ENCODE data around the gene WDPCP. TPM values are rescaled to one million over a fixed set of nuclear protein-coding genes. Genes with fewer than 3 reads are reported as not detected.

The WDPCP gene
- total and polyA plus RNA-seq, 2 of the 13 experiments (the other 11 are each of a cell fraction or from before 2014, with no cell fraction given), result 2.9 to 5.2 TPM

DNA sequence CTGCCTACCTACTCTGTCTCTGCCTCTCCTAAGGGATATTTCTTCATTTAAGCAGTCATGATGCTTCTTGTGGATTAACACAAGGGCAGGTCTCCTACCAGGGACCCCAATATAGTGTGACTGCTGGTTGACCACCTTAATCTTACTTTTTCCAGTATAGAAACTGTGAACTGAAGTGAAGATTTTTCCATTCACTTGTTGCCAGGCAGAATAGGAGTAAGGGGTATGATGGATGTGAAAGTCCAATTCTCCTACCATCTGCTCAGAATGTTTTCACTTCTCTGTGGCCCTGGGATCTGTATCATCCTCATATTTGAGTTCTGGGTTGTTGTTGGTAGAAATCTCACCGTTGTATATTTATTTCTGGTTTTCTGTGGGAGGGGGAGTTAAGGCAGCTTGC, 247.8 kb downstream of the WDPCP start:
- Histone ChIP-seq H2AFZ (ENCODE audit: low read length) (no peak overlapping the region), H3K4me3 (replicated peaks in 1 of 3; ENCODE audit: insufficient read depth in 1 of 3, low read depth in 2 of 3, low read length in 3 of 3) (no peak overlapping the region), H3K79me2 (ENCODE audit: insufficient read depth, low read length) (no peaks in the 10 kb centered on the region), H3K27ac (ENCODE audit: extremely low read length, insufficient read depth, low read length) (no peak overlapping the region), H4K20me1 (ENCODE audit: insufficient read depth, low read length) (no peaks in the 10 kb centered on the region), H3K4me1 (ENCODE audit: insufficient read depth, low read length) (no peaks in the 10 kb centered on the region), H3K27me3 (ENCODE audit: control insufficient read depth in 1 of 2, insufficient read depth in 2 of 2, low read length in 2 of 2) (no peaks in the 10 kb centered on the region), H3K9me3 (ENCODE audit: low read length) (peaks cover 7% of the 10 kb centered on the region; the same call in 1 of the 2 replicates), H3K4me2 (ENCODE audit: low read depth, low read length) (no peak overlapping the region), H3K9ac (ENCODE audit: insufficient read depth, low read depth, low read length) (no peak overlapping the region), H3K36me3 (replicated peaks in 1 of 2; ENCODE audit: control insufficient read depth in 1 of 2, insufficient read depth in 2 of 2, low read length in 2 of 2) (no peaks in the 10 kb centered on the region)
- ChIA-PET CTCF (ENCODE audit: low intra/inter-chr PET ratio, low total read pairs) (no interaction called here), POLR2A (no interaction called here)
- ATAC-seq, result no peak
- no peak for DNase-seq (ENCODE audit: low spot score)
- WGBS (ENCODE audit: low lambda C conversion rate), result 4% methylated on average over 1 of the region's 1 CpG
- intact Hi-C loops (cut with micrococcal nuclease; ENCODE audit: unreplicated experiment) (no loop called here), in situ Hi-C loops (cut with HindIII; ENCODE audit: extremely low pct_ligation_motif_present, low pct_unique_long_range_greater_than_20kb) (no loop called here)
- FAIRE-seq, result no peak
- TF ChIP-seq ZUFSP (CRISPR knock-in tag; IDR thresholded peaks at IDR 0.05; ENCODE audit: borderline replicate concordance) (no peak), DPF2 (CRISPR knock-in tag; IDR thresholded peaks at IDR 0.05; ENCODE audit: borderline replicate concordance, low read depth) (no peak), SP140L (CRISPR knock-in tag; IDR thresholded peaks at IDR 0.05; ENCODE audit: borderline replicate concordance) (no peak), RFX5 (IDR thresholded peaks at IDR 0.05; ENCODE audit: low read depth, low read length) (peak; percentile 79)
- BruUV-seq (replicated peaks), result no TSS peak

DNA sequence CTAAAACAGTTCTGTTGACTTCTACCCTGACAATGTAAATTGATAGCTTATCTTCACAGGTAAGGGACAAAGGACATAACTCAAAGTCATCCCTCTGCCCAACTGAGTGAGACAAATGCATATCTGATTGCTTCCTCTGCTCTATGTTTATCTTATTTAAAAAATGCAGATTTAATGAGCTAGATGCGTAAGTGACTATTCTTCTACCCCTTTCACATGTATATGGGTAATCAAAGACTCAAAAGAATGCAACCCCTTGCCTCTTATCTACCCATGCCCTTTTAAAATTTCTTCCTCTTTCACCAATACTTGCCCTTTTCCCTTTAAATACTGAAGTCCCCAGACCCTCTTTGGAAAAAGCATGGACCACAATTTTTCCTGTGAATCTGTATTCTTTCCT, 253.4 kb downstream of the WDPCP start:
- no peak overlapping the region for H3K9ac ChIP-seq (ENCODE audit: insufficient read depth, low read depth, low read length)
- TF ChIP-seq ZNF724P (CRISPR knock-in tag; IDR thresholded peaks at IDR 0.05; ENCODE audit: borderline replicate concordance) (no peak), ATF3 (CRISPR knock-in tag; IDR thresholded peaks at IDR 0.05) (no peak), ZBTB14 (CRISPR knock-in tag; IDR thresholded peaks at IDR 0.05) (no peak)
- no peaks in the 10 kb centered on the region for H3K4me1 ChIP-seq (ENCODE audit: insufficient read depth, low read length)
- intact Hi-C loops (cut with micrococcal nuclease; ENCODE audit: unreplicated experiment), result no loop called here
- DNase-seq (ENCODE audit: low spot score) (no peak), FAIRE-seq (no peak), ATAC-seq (no peak)
- no peak overlapping the region for H3K27ac ChIP-seq (ENCODE audit: extremely low read length, insufficient read depth, low read length)
- no peaks in the 10 kb centered on the region for H3K36me3 ChIP-seq (replicated peaks in 1 of 2; ENCODE audit: control insufficient read depth in 1 of 2, insufficient read depth in 2 of 2, low read length in 2 of 2)
- H3K4me2 ChIP-seq (ENCODE audit: low read depth, low read length), result no peak overlapping the region
- no peaks in the 10 kb centered on the region for H4K20me1 ChIP-seq (ENCODE audit: insufficient read depth, low read length)
- H3K79me2 ChIP-seq (ENCODE audit: insufficient read depth, low read length), result no peaks in the 10 kb centered on the region
- 94% methylated on average over 1 of the region's 1 CpG for WGBS (ENCODE audit: low lambda C conversion rate)
- ChIA-PET POLR2A (no interaction called here), CTCF (ENCODE audit: low intra/inter-chr PET ratio, low total read pairs) (no interaction called here)
- H3K27me3 ChIP-seq (ENCODE audit: control insufficient read depth in 1 of 2, insufficient read depth in 2 of 2, low read length in 2 of 2), result no peaks in the 10 kb centered on the region
- no TSS peak for BruUV-seq (replicated peaks)
- no peaks in the 10 kb centered on the region for H3K9me3 ChIP-seq (ENCODE audit: low read length)
- in situ Hi-C loops (cut with HindIII; ENCODE audit: extremely low pct_ligation_motif_present, low pct_unique_long_range_greater_than_20kb), result no loop called here
- no peak overlapping the region for H2AFZ ChIP-seq (ENCODE audit: low read length)
- H3K4me3 ChIP-seq (replicated peaks in 1 of 3; ENCODE audit: insufficient read depth in 1 of 3, low read depth in 2 of 3, low read length in 3 of 3), result no peak overlapping the region

Measured in HepG2 (cell line).